Epithelial cell of proximal tubule (primary cell): Measurements from ENCODE around the gene KREMEN2. TPM values are rescaled to one million over a fixed set of nuclear protein-coding genes. Genes with fewer than 3 reads are reported as not detected.

Experiments used
- DNase-seq: peaks from one replicate; pipeline ENCODE4 v3.0.0-alpha.2; 2011; ENCODE audit warnings: low read depth
- H3K4me3 ChIP-seq: 2 replicates; pipeline ENCODE4 v1.5.1; 2011; ENCODE audit warnings: low read depth, mild to moderate bottlenecking, low read length
- total RNA-seq: library from RNA; depleted of rRNA; stranded (reverse); fragments of >200 nt; gene quantifications from 2 replicates; pipeline ENCODE4 v1.2.3, GENCODE V29; 2015
- TF ChIP-seq, protein P1 (sequence below): conservative IDR thresholded peaks from 2 replicates; pipeline ENCODE4 v1.5.1; 2012; ENCODE audit warnings: low read depth, mild to moderate bottlenecking, low read length

The KREMEN2 gene
- total RNA-seq, 1 donor from 2014 or later = 4.2 TPM

DNA sequence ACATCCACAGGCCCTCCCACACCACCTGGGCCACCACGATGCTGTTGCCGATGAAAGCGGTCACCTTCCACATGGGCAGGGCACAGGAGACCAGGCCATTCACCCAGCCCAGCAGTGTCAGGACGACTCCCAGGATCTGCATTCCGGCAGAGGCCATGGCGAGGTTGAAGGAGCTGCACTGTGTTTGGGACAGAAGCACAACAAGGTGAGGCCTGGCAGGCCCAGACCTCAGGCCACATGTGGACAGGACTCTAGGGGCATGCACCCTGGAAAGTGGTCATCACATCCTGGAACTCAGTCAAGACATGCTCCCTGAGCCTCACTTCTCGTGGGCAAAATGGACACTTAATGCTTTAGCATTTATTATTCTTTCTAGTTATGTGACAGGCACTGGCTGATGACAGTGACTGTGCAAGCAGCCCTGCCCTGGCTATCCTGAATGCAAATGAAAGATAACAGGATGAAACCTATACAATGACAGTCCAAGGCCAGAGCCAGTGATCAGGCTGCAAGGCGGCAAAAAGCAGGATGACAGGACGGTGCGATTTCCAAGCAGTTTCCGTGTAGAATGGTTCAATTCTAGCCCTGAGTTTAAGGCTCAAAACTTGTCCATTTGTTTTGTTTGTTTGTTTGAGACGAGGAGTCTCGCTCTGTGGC lies 51.9 kb downstream of the KREMEN2 start:
- TF ChIP-seq, protein P1, sequence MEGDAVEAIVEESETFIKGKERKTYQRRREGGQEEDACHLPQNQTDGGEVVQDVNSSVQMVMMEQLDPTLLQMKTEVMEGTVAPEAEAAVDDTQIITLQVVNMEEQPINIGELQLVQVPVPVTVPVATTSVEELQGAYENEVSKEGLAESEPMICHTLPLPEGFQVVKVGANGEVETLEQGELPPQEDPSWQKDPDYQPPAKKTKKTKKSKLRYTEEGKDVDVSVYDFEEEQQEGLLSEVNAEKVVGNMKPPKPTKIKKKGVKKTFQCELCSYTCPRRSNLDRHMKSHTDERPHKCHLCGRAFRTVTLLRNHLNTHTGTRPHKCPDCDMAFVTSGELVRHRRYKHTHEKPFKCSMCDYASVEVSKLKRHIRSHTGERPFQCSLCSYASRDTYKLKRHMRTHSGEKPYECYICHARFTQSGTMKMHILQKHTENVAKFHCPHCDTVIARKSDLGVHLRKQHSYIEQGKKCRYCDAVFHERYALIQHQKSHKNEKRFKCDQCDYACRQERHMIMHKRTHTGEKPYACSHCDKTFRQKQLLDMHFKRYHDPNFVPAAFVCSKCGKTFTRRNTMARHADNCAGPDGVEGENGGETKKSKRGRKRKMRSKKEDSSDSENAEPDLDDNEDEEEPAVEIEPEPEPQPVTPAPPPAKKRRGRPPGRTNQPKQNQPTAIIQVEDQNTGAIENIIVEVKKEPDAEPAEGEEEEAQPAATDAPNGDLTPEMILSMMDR = no peak
- H3K4me3 ChIP-seq = no peak overlapping the region

DNA sequence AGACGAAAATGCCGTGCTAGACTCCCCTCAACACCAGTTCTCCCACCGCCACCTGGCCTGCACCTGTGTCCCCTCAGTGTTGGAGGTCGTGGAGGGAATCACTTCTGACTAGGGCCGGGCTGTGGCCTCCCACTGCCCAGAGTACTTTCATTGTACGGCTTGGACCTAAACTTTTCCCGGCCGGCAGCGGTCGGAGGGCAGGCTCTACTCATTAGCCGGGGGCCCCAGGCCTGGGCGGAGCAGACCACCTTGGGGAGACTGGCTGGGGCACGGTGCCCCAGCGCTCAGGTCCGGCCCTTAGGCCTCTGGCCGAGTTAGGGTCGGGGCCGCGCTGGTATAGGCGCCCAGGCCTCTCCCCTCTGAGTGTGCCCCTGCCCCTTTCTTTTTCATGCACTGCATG lies 53.3 kb downstream of the KREMEN2 start:
- no peak overlapping the region for H3K4me3 ChIP-seq
- TF ChIP-seq, protein P1 = no peak
- no peak for DNase-seq

More for the DNA sequence above, 51.9 kb downstream of the KREMEN2 start:
- no peak for DNase-seq

Other genes with a start within 250 kb of the KREMEN2 start
- 0.29 and 0.92 TPM in 2 replicates for gene PRSS27, start 244.1 kb upstream of the KREMEN2 start, total RNA-seq
- gene SRRM2, start 211.6 kb upstream of the KREMEN2 start, total RNA-seq = 82.6 and 91.6 TPM in 2 replicates
- gene ELOB, start 187.0 kb upstream of the KREMEN2 start, total RNA-seq = 276 and 311 TPM in 2 replicates
- not detected in 2 replicates for gene PRSS33, start 176.7 kb upstream of the KREMEN2 start, total RNA-seq
- not detected in 2 replicates for gene PRSS41, start 165.8 kb upstream of the KREMEN2 start, total RNA-seq
- 0.87 and 4.6 TPM in 2 replicates for gene PRSS21, start 147.0 kb upstream of the KREMEN2 start, total RNA-seq
- gene ZG16B, start 134.0 kb upstream of the KREMEN2 start, total RNA-seq = 0.06 and 2.1 TPM in 2 replicates
- 9.5 and 11.1 TPM in 2 replicates for gene PRSS22, start 106.1 kb upstream of the KREMEN2 start, total RNA-seq
- 49.6 and 55.5 TPM in 2 replicates for gene FLYWCH2, start 81.1 kb upstream of the KREMEN2 start, total RNA-seq
- 28.0 and 47.1 TPM in 2 replicates for gene FLYWCH1, start 52.3 kb upstream of the KREMEN2 start, total RNA-seq
- 33.4 and 36.0 TPM in 2 replicates for gene PAQR4, start 5.1 kb downstream of the KREMEN2 start, total RNA-seq
- gene PKMYT1, start 16.2 kb downstream of the KREMEN2 start, total RNA-seq = 107 and 120 TPM in 2 replicates
- 0.29 and 3.5 TPM in 2 replicates for gene CLDN9, start 48.6 kb downstream of the KREMEN2 start, total RNA-seq
- gene CLDN6, start 53.9 kb downstream of the KREMEN2 start, total RNA-seq = 255 and 813 TPM in 2 replicates
- 451 and 701 TPM in 2 replicates for gene TNFRSF12A, start 56.1 kb downstream of the KREMEN2 start, total RNA-seq
- 14.3 and 39.0 TPM in 2 replicates for gene HCFC1R1, start 59.7 kb downstream of the KREMEN2 start, total RNA-seq
- 19.0 and 24.2 TPM in 2 replicates for gene THOC6, start 59.8 kb downstream of the KREMEN2 start, total RNA-seq
- 2.5 and 4.6 TPM in 2 replicates for gene BICDL2, start 72.7 kb downstream of the KREMEN2 start, total RNA-seq
- gene MMP25, start 82.3 kb downstream of the KREMEN2 start, total RNA-seq = under 0.01 and 0.52 TPM in 2 replicates
- 461 and 747 TPM in 2 replicates for gene IL32, start 101.4 kb downstream of the KREMEN2 start, total RNA-seq
- not detected in 2 replicates for gene ZSCAN10, start 135.0 kb downstream of the KREMEN2 start, total RNA-seq
- 15.8 and 22.1 TPM in 2 replicates for gene ZNF205, start 148.3 kb downstream of the KREMEN2 start, total RNA-seq
- gene ZNF213, start 170.8 kb downstream of the KREMEN2 start, total RNA-seq = 2.4 and 7.7 TPM in 2 replicates
- gene OR1F1, start 223.9 kb downstream of the KREMEN2 start, total RNA-seq = 0.52 TPM in 1 of 2 replicates, not detected in the other